ENCODE results near the gene AGXT.

Gene AGXT

GRCh38 chr2:240868286-240869108, at the start of gene AGXT:
Gene AGXT (plus strand): TSS chr2:240868824. CDS start chr2:240868866, 42 bp downstream.
- DNase-seq = no peak

GRCh38 chr2:240819126-240819857, 49.3 kb upstream of the AGXT start:
- DNase-seq = no peak

DNA sequence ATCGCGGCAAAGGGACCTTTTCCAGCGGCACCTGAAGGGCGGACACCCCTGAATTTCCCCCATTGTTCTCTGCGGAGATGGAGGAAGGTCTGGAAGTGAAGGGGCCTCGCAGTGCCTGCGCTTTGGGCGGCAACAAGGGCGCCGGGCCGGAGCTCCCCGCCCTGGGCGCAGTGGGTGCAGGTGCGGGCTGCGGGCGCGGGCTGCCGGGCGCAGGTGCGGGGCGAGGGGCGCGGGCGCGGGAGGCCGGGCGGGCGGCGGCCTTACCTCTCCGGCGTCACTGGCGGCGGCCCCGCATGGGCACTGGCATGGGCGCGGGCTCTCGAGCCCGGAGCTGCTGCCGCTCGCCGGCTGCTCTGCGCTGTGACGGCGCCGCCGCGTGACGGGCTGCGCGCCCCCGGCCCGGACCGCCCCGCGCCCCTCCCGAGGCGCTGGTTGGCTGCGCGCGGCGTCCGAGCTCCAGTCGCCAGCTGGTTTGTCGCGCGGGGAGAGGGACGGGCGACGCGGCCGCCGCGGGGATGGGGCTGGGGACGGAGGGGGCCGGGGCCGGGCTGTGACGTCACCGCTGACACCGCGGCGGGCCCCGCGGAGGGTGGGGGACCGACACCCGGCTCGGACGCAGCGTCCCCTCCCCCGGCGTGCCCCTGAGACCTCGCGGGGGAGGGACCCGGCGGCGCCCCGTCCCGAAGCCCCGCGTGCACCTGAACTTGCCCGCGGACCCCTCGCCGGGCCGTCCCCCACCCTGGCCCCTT, 48.6 kb upstream of the AGXT start, which contains the start of gene KIF1A:
KIF1A (minus strand) TSS at position 362 of the 749 bp plus-strand sequence. CDS start 22,467 bp downstream, outside the sequence.
- DNase-seq = no peak

- DNase-seq = no peak
Measured at GRCh38 chr2:240820607-240821428, 47.8 kb upstream of the AGXT start.

DNA sequence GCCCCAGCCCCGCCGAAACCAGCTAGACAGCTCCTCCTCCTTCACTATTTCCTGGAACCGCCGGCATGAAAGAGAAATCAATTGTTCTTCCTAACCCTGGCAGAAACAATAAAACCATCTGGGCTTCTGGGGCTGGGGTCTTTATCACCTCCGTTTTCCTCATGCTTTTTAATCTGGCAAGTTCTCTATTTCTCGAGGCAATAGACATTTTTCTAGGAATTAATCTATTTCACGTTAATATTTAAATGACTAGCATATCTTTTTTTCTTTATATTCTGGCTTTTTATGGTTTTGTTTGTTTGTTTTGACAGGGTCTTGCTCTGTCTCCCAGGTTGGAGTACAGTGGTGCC, 47.2 kb upstream of the AGXT start:
- DNase-seq = no peak

GRCh38 chr2:240822280-240822847, 46.3 kb upstream of the AGXT start:
- no peak for DNase-seq

DNA sequence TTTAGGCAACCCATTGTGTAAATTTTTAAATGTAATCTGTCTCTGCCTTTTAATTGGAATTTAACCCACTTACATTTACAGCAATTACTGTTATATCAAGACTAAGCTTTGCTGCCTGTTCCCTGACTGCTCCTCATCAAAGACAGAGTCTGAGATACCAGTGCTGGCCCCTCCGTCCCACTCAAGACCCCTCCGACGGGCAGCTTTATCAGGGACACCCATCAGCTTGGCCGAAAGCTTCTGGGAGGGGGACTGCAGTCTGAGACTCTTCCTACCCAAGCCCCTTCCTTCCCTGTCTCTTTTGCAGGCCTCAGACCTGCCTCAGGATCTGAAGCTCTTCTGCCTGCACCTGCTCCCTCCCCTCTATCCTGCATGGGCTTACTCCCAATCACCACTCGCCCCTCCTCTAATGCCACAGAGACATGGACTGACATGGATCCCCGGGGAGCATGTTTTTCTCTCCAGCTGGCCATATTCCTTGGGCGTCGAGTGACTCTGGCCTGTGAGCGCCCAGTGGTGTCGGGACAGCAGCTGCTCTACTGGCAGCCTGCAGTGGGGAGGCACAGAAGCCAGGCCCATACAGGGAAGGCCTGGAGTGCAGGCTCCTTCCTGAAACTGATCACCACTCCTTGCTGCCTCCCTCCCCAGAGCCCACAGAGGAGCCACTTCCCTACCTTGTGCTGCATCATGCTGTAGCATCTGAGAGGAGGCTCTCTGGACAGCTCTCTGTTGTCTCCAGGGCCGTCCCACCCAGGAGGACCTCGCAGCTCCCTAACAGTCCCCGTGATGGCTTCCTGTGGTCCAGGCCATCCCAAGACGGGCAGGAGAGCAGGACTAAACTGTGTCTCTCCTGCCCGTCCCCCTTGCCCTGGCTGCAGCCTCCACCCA, 44.9 kb upstream of the AGXT start:
- no peak for DNase-seq

DNA sequence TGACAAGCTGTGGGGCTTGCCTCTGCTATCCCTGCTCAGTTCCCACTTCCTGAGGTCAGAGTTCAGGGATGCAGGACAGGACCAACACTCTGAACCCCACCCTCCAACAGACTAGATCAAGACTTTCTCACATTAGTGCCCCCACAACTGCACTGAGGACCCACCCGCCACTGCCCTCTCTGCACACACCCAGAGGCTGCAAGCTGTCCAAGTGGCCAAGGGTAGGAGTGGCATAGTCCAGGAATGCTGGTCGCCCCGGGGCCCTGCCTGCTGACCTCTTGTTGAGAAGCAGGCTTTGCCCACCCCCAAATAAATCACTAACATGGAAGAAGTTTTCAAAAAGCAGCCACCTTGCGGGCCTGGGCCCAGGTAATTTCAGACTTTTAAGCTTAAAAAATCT, 43.1 kb upstream of the AGXT start:
- no peak for DNase-seq

DNA sequence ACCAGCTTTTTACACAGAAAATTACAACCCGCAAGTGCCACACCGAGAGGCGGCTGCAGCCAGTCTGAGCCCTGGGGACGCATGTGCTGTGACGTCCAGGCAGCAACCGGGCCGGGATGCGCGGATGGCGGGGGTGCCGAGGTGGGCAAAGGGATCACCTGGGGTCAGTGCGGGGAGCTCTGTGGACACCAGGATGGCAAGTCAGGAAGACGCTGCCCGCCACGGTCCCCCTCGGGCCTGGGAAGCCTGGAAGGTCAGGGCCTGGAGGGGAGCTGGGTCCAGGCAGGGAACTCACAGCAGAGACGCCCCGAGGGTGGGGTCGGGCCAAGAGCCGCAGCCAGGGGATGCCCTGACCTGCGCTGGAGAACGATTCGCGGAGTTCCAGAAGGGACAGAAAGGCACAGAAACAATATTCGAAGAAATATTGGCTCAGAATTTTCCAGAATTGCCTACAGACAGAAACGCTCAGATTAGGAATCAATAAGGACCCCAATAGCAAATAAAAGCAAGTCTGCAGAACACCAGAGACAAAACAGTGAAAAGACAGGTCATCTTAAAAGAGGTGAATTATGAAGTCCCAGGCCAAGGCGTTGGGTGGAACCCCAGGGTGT, 36.9 kb upstream of the AGXT start:
- no peak for DNase-seq

- DNase-seq = peak; percentile 99
Measured at GRCh38 chr2:240832205-240832727, 36.4 kb upstream of the AGXT start.

GRCh38 chr2:240832921-240833494, 35.6 kb upstream of the AGXT start:
- DNase-seq = no peak

GRCh38 chr2:240833724-240834285, 34.8 kb upstream of the AGXT start:
- DNase-seq = no peak

DNA sequence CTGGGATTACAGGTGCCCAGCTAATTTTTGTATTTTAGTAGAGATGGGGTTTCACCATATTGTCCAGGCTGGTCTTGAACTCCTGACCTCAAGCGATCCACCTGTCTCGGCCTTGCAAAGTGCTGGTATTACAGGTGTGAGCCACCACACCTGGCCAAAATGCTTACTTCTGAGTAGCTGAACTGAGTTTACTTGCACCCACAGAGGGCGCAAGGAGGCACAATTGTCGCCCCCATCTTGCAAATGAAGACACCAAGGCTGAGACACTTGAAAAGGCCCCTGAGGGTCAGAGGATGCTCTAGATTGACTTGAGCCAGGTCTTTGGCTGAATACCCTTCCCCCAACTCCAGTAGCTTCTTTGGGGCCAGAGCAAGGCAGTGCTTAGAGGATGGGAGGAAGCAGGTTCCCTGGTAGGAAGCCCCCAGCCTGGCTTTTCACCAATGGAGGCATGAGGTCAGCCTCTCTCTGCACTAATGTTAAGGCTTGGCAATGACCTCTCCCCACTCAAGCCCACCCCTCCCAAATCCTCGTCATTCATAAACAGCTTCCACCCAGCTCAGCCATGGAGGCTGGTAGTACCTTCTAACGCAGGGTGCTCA, 34.1 kb upstream of the AGXT start:
- DNase-seq = no peak

GRCh38 chr2:240835528-240835927, 33.1 kb upstream of the AGXT start:
- DNase-seq = no peak

DNA sequence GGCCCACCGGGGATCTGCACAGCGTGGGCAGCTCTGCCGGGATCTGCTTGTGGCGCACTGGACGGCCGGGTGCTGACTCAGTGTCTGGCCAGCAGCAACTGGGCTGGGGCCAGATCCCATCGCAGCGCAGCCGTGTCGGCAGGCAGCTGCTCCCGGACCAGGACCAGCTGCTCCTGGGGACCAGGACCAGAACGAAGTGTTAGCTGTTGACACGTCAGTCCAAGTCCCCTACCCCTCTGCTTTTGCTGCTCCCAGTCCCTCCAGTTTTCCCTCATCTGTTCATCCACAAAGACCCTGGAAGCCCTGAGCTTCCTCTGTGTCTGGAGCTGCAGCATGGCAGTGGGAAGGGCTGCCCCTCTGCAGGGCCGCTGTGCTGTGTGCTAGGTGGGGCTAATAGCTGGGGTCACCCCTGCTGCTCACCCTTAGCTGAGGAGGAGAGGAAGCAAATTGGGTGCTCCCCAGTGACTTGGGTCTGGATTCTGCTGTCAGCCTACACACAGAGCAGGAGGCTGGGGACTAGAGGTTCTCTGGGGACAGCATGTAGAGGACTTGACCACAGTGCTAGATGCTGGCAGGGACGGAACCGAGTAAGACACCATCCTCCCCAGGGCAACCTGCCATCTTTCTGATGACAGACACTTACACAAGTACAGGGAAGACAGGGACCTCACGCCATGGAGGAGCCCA, 31.7 kb upstream of the AGXT start:
- DNase-seq = no peak

DNA sequence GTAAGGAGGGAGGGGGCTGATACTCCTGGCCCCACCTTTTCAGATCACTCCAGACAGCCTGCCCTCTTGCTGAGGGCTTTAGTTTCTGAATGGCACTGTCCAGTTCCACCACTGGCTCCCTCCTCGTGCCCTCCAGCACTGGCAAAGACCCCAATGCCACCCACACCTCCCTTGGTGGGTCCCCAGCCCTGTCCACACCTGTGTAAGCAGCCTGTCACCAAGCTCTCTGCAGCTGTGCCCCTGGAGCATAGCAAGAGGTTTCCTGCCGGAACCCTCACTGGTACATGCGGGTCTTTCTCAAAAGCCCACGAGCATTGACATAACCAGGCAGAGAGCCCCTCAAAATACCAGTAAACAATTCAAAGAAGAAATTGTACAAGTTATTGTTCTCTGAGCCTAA, 31.0 kb upstream of the AGXT start:
- DNase-seq = no peak

DNA sequence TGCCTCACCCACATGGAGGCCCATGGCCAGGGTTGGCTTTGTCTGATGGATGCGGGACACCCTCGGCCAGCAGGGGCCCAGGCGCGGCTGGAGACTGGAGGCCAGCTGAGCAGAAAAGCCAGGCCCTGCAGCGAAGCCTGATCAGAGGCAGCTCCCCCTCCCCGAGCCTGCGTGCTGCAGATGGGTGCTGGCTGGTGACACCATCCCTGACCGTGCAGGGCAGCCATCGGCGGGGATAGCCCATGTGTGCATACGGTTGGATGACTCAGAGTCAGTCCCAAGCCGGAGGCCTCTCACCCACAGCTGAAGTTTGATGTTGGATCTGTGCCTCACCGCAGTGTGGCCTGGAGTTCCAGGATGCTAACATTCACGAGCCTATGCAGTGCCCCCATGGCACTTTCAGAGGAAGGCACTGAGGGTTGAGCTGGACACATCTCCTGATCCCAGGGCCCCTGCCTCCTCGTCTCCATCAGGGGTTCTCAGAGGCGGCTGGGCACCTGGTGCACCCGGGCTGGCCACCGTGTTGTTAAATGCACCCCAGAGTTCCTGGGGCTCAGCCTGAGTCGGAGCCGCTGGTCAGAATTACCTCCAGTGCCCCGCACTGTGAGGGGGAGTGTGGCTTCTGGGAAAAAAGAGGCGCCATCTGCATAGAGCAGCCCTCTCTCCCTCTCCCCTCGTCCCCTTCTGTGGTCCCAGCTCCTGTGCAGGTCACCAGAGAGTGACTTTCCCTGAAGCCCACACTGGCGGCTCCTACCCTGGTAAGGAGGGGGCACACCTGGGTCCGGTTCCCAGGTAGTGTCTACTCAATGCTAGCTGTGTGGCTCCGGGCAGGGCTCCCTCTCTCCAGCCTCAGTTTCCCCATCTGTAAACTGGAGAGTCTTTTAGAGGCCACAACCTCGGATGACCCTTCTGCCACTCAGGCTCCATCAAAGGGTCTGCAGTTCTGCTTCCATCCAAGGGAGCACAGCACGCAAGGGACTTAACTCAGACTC, 29.2 kb upstream of the AGXT start:
- no peak for DNase-seq
